GM18498 (cell line): ENCODE data around the gene ADAMTS19.
A peak's percentile ranks its signal among the peaks of the same experiment; 100 is the strongest.
"Not testable (repeated sequence)": the region's sequence is repeated elsewhere in the genome, so short reads cannot be mapped to it uniquely, and the experiment has no call there.

Source experiments
- ATAC-seq: cut with Tn5 transposase; IDR thresholded peaks from one replicate; pipeline ENCODE4 v1.9.1; 2021; ENCODE audit warnings: mild to moderate bottlenecking, moderate library complexity; ENCODE audit not compliant: unreplicated experiment

ADAMTS19 gene

GRCh38 chr5:129572060-129572459, 112.0 kb downstream of the ADAMTS19 start:
- no peak for ATAC-seq

- ATAC-seq: not testable (repeated sequence)
These were observed 124.4 kb downstream of the ADAMTS19 start for GRCh38 chr5:129584496-129584895.

- no peak for ATAC-seq
These were observed 131.5 kb downstream of the ADAMTS19 start for GRCh38 chr5:129591508-129592160.

GRCh38 chr5:129593525-129593924, 133.4 kb downstream of the ADAMTS19 start:
- peak; percentile 47 for ATAC-seq

GRCh38 chr5:129601576-129601975, 141.5 kb downstream of the ADAMTS19 start:
- ATAC-seq: no peak

GRCh38 chr5:129608350-129608749, 148.3 kb downstream of the ADAMTS19 start:
- ATAC-seq: peak; percentile 62

GRCh38 chr5:129609710-129610109, 149.6 kb downstream of the ADAMTS19 start:
- peak; percentile 75 for ATAC-seq

- ATAC-seq: no peak
These were observed 156.4 kb downstream of the ADAMTS19 start for GRCh38 chr5:129616517-129616916.

- no peak for ATAC-seq
These were observed 157.1 kb downstream of the ADAMTS19 start for GRCh38 chr5:129617206-129617605.

- no peak for ATAC-seq
These were observed 159.7 kb downstream of the ADAMTS19 start for GRCh38 chr5:129619782-129620181.

- ATAC-seq: no peak
These were observed 162.4 kb downstream of the ADAMTS19 start for GRCh38 chr5:129622531-129622930.

GRCh38 chr5:129629575-129629974, 169.5 kb downstream of the ADAMTS19 start:
- no peak for ATAC-seq

- no peak for ATAC-seq
These were observed 170.0 kb downstream of the ADAMTS19 start for GRCh38 chr5:129630101-129630500.

GRCh38 chr5:129631961-129632360, 171.9 kb downstream of the ADAMTS19 start:
- no peak for ATAC-seq

- not testable (repeated sequence) for ATAC-seq
These were observed 177.4 kb downstream of the ADAMTS19 start for GRCh38 chr5:129637501-129637900.

- no peak for ATAC-seq
These were observed 179.2 kb downstream of the ADAMTS19 start for GRCh38 chr5:129639331-129639730.

GRCh38 chr5:129652349-129653056, 192.4 kb downstream of the ADAMTS19 start:
- no peak for ATAC-seq

- no peak for ATAC-seq
These were observed 192.9 kb downstream of the ADAMTS19 start for GRCh38 chr5:129653057-129653375.

GRCh38 chr5:129653442-129653841, 193.3 kb downstream of the ADAMTS19 start:
- no peak for ATAC-seq

- no peak for ATAC-seq
These were observed 196.9 kb downstream of the ADAMTS19 start for GRCh38 chr5:129656952-129657351.

GRCh38 chr5:129658801-129659200, 198.7 kb downstream of the ADAMTS19 start:
- ATAC-seq: no peak

GRCh38 chr5:129661366-129662035, 201.4 kb downstream of the ADAMTS19 start:
- ATAC-seq: no peak
